Measurements from ENCODE around the gene GPATCH8. TPM values are rescaled to one million over a fixed set of nuclear protein-coding genes. Genes with fewer than 3 reads are reported as not detected.

The GPATCH8 gene
- total and polyA plus RNA-seq, 2 donors (not counting 3 experiments of a cell fraction or from before 2014, with no cell fraction given): 14.6 to 35.3 TPM

- no peak for DNase-seq (ENCODE audit: low read depth, low spot score)
- dilution Hi-C loops (cut with MboI; ENCODE audit: extremely low pct_ligation_motif_present, low sequenced_read_pairs): no loop called here
- TF ChIP-seq, protein P1, sequence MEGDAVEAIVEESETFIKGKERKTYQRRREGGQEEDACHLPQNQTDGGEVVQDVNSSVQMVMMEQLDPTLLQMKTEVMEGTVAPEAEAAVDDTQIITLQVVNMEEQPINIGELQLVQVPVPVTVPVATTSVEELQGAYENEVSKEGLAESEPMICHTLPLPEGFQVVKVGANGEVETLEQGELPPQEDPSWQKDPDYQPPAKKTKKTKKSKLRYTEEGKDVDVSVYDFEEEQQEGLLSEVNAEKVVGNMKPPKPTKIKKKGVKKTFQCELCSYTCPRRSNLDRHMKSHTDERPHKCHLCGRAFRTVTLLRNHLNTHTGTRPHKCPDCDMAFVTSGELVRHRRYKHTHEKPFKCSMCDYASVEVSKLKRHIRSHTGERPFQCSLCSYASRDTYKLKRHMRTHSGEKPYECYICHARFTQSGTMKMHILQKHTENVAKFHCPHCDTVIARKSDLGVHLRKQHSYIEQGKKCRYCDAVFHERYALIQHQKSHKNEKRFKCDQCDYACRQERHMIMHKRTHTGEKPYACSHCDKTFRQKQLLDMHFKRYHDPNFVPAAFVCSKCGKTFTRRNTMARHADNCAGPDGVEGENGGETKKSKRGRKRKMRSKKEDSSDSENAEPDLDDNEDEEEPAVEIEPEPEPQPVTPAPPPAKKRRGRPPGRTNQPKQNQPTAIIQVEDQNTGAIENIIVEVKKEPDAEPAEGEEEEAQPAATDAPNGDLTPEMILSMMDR (IDR thresholded peaks at IDR 0.05; ENCODE audit: extremely low read depth in 1 of 2, insufficient read depth in 1 of 2, low read depth in 1 of 2, low read length in 2 of 2): no peak
- TF ChIP-seq POLR2A (IDR thresholded peaks at IDR 0.05; ENCODE audit: low read depth, low read length): no peak
- TF ChIP-seq EZH2 (IDR thresholded peaks at IDR 0.05; ENCODE audit: borderline replicate concordance, low read depth, low read length, severe bottlenecking): no peak
- no peak for TF ChIP-seq FOS (IDR thresholded peaks at IDR 0.05; ENCODE audit: borderline replicate concordance, insufficient read depth, low read length)
- TF ChIP-seq MYC (IDR thresholded peaks at IDR 0.05; ENCODE audit: low read depth, low read length): no peak
- no peak for TF ChIP-seq POLR2AphosphoS5 (IDR thresholded peaks at IDR 0.05; ENCODE audit: insufficient read depth, low read depth, low read length)
- no peak for TF ChIP-seq GATA2 (IDR thresholded peaks at IDR 0.05; ENCODE audit: insufficient read depth, insufficient read length, low read depth, low read length)
- TF ChIP-seq, protein P2, sequence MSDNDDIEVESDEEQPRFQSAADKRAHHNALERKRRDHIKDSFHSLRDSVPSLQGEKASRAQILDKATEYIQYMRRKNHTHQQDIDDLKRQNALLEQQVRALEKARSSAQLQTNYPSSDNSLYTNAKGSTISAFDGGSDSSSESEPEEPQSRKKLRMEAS (IDR thresholded peaks at IDR 0.05; ENCODE audit: insufficient read depth, insufficient read length): no peak
- no peak for TF ChIP-seq JUN (IDR thresholded peaks at IDR 0.05; ENCODE audit: borderline replicate concordance, insufficient read depth, insufficient read length, low read depth)
- Histone ChIP-seq H4K20me1 (replicated peaks; ENCODE audit: control insufficient read depth, extremely low read depth, insufficient read depth, low read length) (no peaks in the 10 kb centered on the region), H3K4me3 (replicated peaks in 1 of 3; ENCODE audit: insufficient read depth in 1 of 3, low read depth in 1 of 3, low read length in 3 of 3) (no peak overlapping the region), H3K4me2 (ENCODE audit: insufficient read depth, low read length) (no peak overlapping the region), H3K9me3 (replicated peaks; ENCODE audit: control insufficient read depth, insufficient read depth, low read length) (no peaks in the 10 kb centered on the region), H3K9me1 (replicated peaks; ENCODE audit: control insufficient read depth, extremely low read depth, insufficient read depth, low read length) (no peaks in the 10 kb centered on the region), H2AFZ (ENCODE audit: low read depth, low read length) (no peak overlapping the region), H3K9ac (replicated peaks; ENCODE audit: extremely low read depth, insufficient read depth, low read length) (no peak overlapping the region), H3K27ac (ENCODE audit: insufficient read depth, low read depth, low read length) (no peak overlapping the region), H3K79me2 (ENCODE audit: control insufficient read depth, insufficient read depth, low read length) (no peaks in the 10 kb centered on the region), H3K36me3 (ENCODE audit: control insufficient read depth in 2 of 2, extremely low read depth in 1 of 2, insufficient read depth in 2 of 2, low read length in 2 of 2) (peaks cover 8 to 26% of the 10 kb centered on the region in 2 experiments), H3K27me3 (ENCODE audit: control insufficient read depth in 2 of 2, insufficient read depth in 2 of 2, low read length in 2 of 2) (no peaks in the 10 kb centered on the region), H3K4me1 (ENCODE audit: control insufficient read depth, extremely low read depth, insufficient read depth, low read length) (no peaks in the 10 kb centered on the region)
- FAIRE-seq: no peak
- BruUV-seq (replicated peaks): no TSS peak
- POLR2A ChIA-PET: no interaction called here
- CTCF ChIA-PET: interaction anchor here (1.0 to 9.2 kb wide), 3 partner anchors 23 to 125 kb away, joined by 3 to 86 read pairs (median 5); no protein-coding TSS in a partner anchor
- intact Hi-C loops (cut with micrococcal nuclease): no loop called here
Observed at GRCh38 chr17:44397479-44398440, 105.4 kb downstream of the GPATCH8 start.

All from endothelial cell of umbilical vein (primary cell).